ENCODE results near the gene EPB41L3.
"Not testable (repeated sequence)": the region's sequence is repeated elsewhere in the genome, so short reads cannot be mapped to it uniquely, and the experiment has no call there.

EPB41L3 gene

GRCh38 chr18:5543773-5544389 lies at the start of gene EPB41L3:
TSS of gene EPB41L3 (minus strand) at chr18:5543997. CDS start at chr18:5489183, 54,814 bp downstream.
- peak in 6 of 14 donors; percentile 17 to 60 (median 35) for DNase-seq

GRCh38 chr18:5588529-5588928 lies 44.7 kb upstream of the EPB41L3 start:
- DNase-seq = no peak

- DNase-seq = no peak
Observed at GRCh38 chr18:5585653-5586052, 41.9 kb upstream of the EPB41L3 start.

- DNase-seq = no peak
Observed at GRCh38 chr18:5584746-5585417, 41.1 kb upstream of the EPB41L3 start.

- DNase-seq = no peak
Observed at GRCh38 chr18:5582849-5583681, 39.3 kb upstream of the EPB41L3 start.

- no peak for DNase-seq
Observed at GRCh38 chr18:5582076-5582475, 38.3 kb upstream of the EPB41L3 start.

- DNase-seq = no peak
Observed at GRCh38 chr18:5574843-5575242, 31.0 kb upstream of the EPB41L3 start.

GRCh38 chr18:5571666-5572065 lies 27.9 kb upstream of the EPB41L3 start:
- no peak for DNase-seq

- not testable (repeated sequence) for DNase-seq
Observed at GRCh38 chr18:5570613-5571012, 26.8 kb upstream of the EPB41L3 start.

- no peak for DNase-seq
Observed at GRCh38 chr18:5568416-5568815, 24.6 kb upstream of the EPB41L3 start.

- DNase-seq = no peak
Observed at GRCh38 chr18:5558851-5559250, 15.1 kb upstream of the EPB41L3 start.

- DNase-seq = peak in 1 of 14 donors; percentile 16
Observed at GRCh38 chr18:5556310-5556974, 12.6 kb upstream of the EPB41L3 start.

- no peak for DNase-seq
Observed at GRCh38 chr18:5554629-5555028, 10.8 kb upstream of the EPB41L3 start.

- DNase-seq = peak in 5 of 14 donors; percentile 4 to 60 (median 8)
Observed at GRCh38 chr18:5546660-5547059, 2.9 kb upstream of the EPB41L3 start.

GRCh38 chr18:5543036-5543680 lies 639 bp downstream of the EPB41L3 start:
- DNase-seq = peak in 4 of 14 donors; percentile 16 to 58 (median 35)

- DNase-seq = peak in 2 of 14 donors; percentile 40 to 43
Observed at GRCh38 chr18:5542515-5543035, 1.2 kb downstream of the EPB41L3 start.

GRCh38 chr18:5541644-5542043 lies 2.2 kb downstream of the EPB41L3 start:
- no peak for DNase-seq

- DNase-seq = no peak
Observed at GRCh38 chr18:5539391-5539790, 4.4 kb downstream of the EPB41L3 start.

GRCh38 chr18:5538544-5538943 lies 5.3 kb downstream of the EPB41L3 start:
- DNase-seq = no peak

GRCh38 chr18:5537860-5538259 lies 5.9 kb downstream of the EPB41L3 start:
- no peak for DNase-seq

GRCh38 chr18:5534845-5535244 lies 9.0 kb downstream of the EPB41L3 start:
- DNase-seq = no peak

GRCh38 chr18:5532066-5532465 lies 11.7 kb downstream of the EPB41L3 start:
- no peak for DNase-seq
